ENCODE results near the gene AVEN. TPM values are rescaled to one million over a fixed set of nuclear protein-coding genes. Genes with fewer than 3 reads are reported as not detected.
A peak's percentile ranks its signal among the peaks of the same experiment; 100 is the strongest.

AVEN gene
- total RNA-seq, 4 donors from 2014 or later, result 7.7 to 12.9 (median 10.1) TPM

- no peak overlapping the region for H3K4me3 ChIP-seq (replicated peaks in 1 of 3)
- H3K4me1 ChIP-seq, result no peaks in the 10 kb centered on the region
- H3K9me3 ChIP-seq, result no peaks in the 10 kb centered on the region
- 0 to 2% methylated on average over 1 of the region's 1 CpG for WGBS, 2 donors
- no peaks in the 10 kb centered on the region for H3K36me3 ChIP-seq
- no peak overlapping the region for H3K27ac ChIP-seq
- intact Hi-C loops (cut with DNase I), result no loop called here
- TF ChIP-seq CTCF (IDR thresholded peaks at IDR 0.05) (no peak), POLR2A (IDR thresholded peaks at IDR 0.05) (no peak)
- no peak for DNase-seq
- no peaks in the 10 kb centered on the region for H3K27me3 ChIP-seq
These were observed 137.0 kb downstream of the AVEN start for GRCh38 chr15:33902043-33902442.

- no peak for DNase-seq
- H3K36me3 ChIP-seq, result no peaks in the 10 kb centered on the region
- 82 to 90% methylated on average over 6 of the region's 6 CpGs for WGBS, 2 donors
- intact Hi-C loops (cut with DNase I), result no loop called here
- H3K27me3 ChIP-seq, result no peaks in the 10 kb centered on the region
- no peaks in the 10 kb centered on the region for H3K4me1 ChIP-seq
- H3K4me3 ChIP-seq (replicated peaks in 1 of 3), result no peak overlapping the region
- no peaks in the 10 kb centered on the region for H3K9me3 ChIP-seq
- H3K27ac ChIP-seq, result no peak overlapping the region
- no peak for TF ChIP-seq POLR2A (IDR thresholded peaks at IDR 0.05)
- TF ChIP-seq CTCF (IDR thresholded peaks at IDR 0.05), result no peak
These were observed 144.8 kb downstream of the AVEN start for GRCh38 chr15:33894193-33894592.

- H3K36me3 ChIP-seq, result no peaks in the 10 kb centered on the region
- no peaks in the 10 kb centered on the region for H3K9me3 ChIP-seq
- TF ChIP-seq CTCF (IDR thresholded peaks at IDR 0.05) (no peak), POLR2A (IDR thresholded peaks at IDR 0.05) (no peak)
- H3K27me3 ChIP-seq, result no peaks in the 10 kb centered on the region
- DNase-seq, result peak; percentile 16 to 20
- intact Hi-C loops (cut with DNase I), result no loop called here
- H3K4me1 ChIP-seq, result no peaks in the 10 kb centered on the region
- 25% methylated on average over 2 of the region's 2 CpGs for WGBS, 2 donors
- H3K27ac ChIP-seq, result no peak overlapping the region
- no peak overlapping the region for H3K4me3 ChIP-seq (replicated peaks in 1 of 3)
These were observed 150.8 kb downstream of the AVEN start for GRCh38 chr15:33888176-33888575.

GRCh38 chr15:33882921-33883320, 156.1 kb downstream of the AVEN start:
- H3K36me3 ChIP-seq, result no peaks in the 10 kb centered on the region
- no peak overlapping the region for H3K27ac ChIP-seq
- no peak for TF ChIP-seq CTCF (IDR thresholded peaks at IDR 0.05)
- no peak for TF ChIP-seq POLR2A (IDR thresholded peaks at IDR 0.05)
- H3K27me3 ChIP-seq, result no peaks in the 10 kb centered on the region
- intact Hi-C loops (cut with DNase I), result no loop called here
- 93 to 95% methylated on average over 2 of the region's 2 CpGs for WGBS, 2 donors
- no peak for DNase-seq
- H3K9me3 ChIP-seq, result no peaks in the 10 kb centered on the region
- no peaks in the 10 kb centered on the region for H3K4me1 ChIP-seq
- no peak overlapping the region for H3K4me3 ChIP-seq (replicated peaks in 1 of 3)

- H3K4me3 ChIP-seq (replicated peaks in 1 of 3), result no peak overlapping the region
- DNase-seq, result no peak
- no peaks in the 10 kb centered on the region for H3K9me3 ChIP-seq
- no peaks in the 10 kb centered on the region for H3K36me3 ChIP-seq
- intact Hi-C loops (cut with DNase I), result no loop called here
- H3K27ac ChIP-seq, result no peak overlapping the region
- H3K27me3 ChIP-seq, result no peaks in the 10 kb centered on the region
- WGBS, 2 donors, result 87 to 92% methylated on average over 2 of the region's 2 CpGs
- no peaks in the 10 kb centered on the region for H3K4me1 ChIP-seq
- TF ChIP-seq CTCF (IDR thresholded peaks at IDR 0.05) (no peak), POLR2A (IDR thresholded peaks at IDR 0.05) (no peak)
These were observed 164.8 kb downstream of the AVEN start for GRCh38 chr15:33874156-33874555.

Data from thyroid gland (tissue), 4 donors.